ENCODE measurements around the gene SIVA1. TPM values are rescaled to one million over a fixed set of nuclear protein-coding genes. Genes with fewer than 3 reads are reported as not detected.

The SIVA1 gene
- total and polyA plus RNA-seq, 4 donors: 67.5 to 212 (median 128) TPM

DNA sequence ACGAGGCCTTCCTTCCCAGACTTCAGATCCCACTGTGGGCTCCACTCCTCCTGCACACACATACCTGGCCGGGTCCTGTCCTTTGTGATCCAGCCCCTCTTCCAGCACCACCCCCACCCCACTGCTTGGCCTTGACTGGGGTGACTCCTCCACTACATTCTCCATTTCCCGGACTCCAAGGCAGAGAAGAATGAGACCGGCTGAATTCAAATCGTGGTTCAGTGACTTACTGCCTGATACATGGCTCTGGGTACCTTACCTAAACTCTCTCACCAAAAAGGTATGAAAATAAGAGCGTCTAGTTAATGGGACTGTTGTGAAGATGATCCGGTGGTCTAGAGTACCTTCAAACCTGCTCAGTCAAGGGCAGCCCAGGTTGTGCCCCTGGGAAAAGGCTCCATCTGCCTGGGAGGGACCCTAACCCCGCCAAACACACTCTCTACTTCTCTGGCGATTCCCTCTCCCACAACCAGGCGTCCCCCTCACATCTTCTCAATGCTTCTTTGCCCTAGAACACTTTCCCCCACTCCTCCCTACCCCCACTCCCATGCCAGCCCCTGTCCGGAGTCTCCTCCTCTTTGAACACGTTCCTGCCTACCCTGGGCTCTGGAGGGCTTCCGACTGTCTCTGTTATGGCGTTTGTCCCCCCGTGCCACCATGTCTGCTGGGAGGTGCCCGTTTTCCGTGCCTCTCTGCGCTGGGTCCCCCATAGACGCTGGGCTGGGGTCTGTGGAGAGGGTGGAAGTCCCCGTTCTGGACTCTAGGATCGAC is 46.5 kb downstream of the SIVA1 start:
- H3K27ac ChIP-seq (ENCODE audit: low read depth in 1 of 2, low read length in 1 of 2): peak overlapping the region; percentile 84 to 96

GRCh38 chr14:104800015-104800770 is 47.2 kb downstream of the SIVA1 start:
- DNase-seq (peak; percentile 84 to 92 (median 90)), ATAC-seq (ENCODE audit: insufficient read depth, low FRiP score) (peak; percentile 56)
- H3K36me3 ChIP-seq (ENCODE audit: control insufficient read depth in 4 of 4, insufficient read depth in 4 of 4, low read length in 4 of 4): no peaks in the 10 kb centered on the region

More for the DNA sequence above, 46.5 kb downstream of the SIVA1 start:
- ATAC-seq (ENCODE audit: insufficient read depth, low FRiP score): no peak
- H3K36me3 ChIP-seq (ENCODE audit: control insufficient read depth in 4 of 4, insufficient read depth in 4 of 4, low read length in 4 of 4): no peaks in the 10 kb centered on the region
- H3K4me3 ChIP-seq: no peak overlapping the region
- peak overlapping the region; percentile 75 to 81 for H3K9ac ChIP-seq (ENCODE audit: insufficient read depth in 1 of 2, low read length in 2 of 2)
- no peak for TF ChIP-seq CTCF (IDR thresholded peaks at IDR 0.05; ENCODE audit: control extremely low read depth, extremely low read depth)
- DNase-seq: peak; percentile 85 to 89 (median 86)
- H3K4me1 ChIP-seq (ENCODE audit: control insufficient read depth in 5 of 5, insufficient read depth in 5 of 5, low read length in 5 of 5): peaks cover 5 to 37% (median 26%) of the 10 kb centered on the region in 5 donors
- H3K27me3 ChIP-seq (ENCODE audit: control insufficient read depth in 3 of 3, insufficient read depth in 3 of 3, low read length in 2 of 3): no peaks in the 10 kb centered on the region
- WGBS, 2 donors: 39 to 40% methylated on average over 21 of the region's 21 CpGs
- no peaks in the 10 kb centered on the region for H3K9me3 ChIP-seq (ENCODE audit: control insufficient read depth in 4 of 4, insufficient read depth in 3 of 4, low read length in 3 of 4)

DNA sequence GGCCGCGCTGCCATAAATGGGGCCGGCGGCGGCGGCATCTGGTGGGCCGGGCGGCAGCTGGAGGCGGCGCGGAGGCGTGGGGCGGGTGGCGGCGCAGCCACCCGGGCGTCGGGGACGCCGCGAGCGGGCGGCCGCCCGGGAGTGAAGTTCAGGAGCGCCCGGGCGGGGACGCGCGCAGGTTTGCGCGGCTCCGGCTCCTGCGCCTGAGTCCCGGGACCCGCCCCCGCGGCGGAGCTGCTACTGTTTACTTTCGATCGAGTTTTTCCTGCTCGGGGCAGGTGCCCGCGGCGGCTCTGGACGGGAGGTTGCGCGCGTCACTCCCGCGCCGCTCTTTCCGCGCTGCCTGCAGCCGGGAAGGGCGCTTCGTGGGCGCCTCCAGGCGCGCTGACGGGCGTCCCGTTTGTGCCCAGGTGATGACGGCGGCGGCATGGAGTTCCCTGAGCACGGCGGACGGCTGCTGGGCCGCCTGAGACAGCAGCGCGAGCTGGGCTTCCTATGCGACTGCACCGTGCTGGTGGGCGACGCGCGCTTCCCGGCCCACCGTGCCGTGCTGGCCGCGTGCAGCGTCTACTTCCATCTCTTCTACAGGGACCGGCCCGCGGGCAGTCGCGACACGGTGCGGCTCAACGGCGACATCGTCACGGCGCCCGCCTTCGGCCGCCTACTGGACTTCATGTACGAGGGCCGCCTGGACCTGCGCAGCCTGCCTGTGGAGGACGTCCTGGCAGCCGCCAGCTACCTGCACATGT is 48.0 kb downstream of the SIVA1 start, which contains the start of gene ZBTB42:
Gene ZBTB42, plus strand, starts transcription at position 331 of the 749 bp plus-strand sequence. Its CDS starts 97 bp downstream, at position 428.
- H3K36me3 ChIP-seq (ENCODE audit: control insufficient read depth in 4 of 4, insufficient read depth in 4 of 4, low read length in 4 of 4): no peaks in the 10 kb centered on the region
- H3K27me3 ChIP-seq (ENCODE audit: control insufficient read depth in 3 of 3, insufficient read depth in 3 of 3, low read length in 2 of 3): no peaks in the 10 kb centered on the region
- peak within 1 kb of the TSS; percentile 51 for H3K4me3 ChIP-seq
- TF ChIP-seq CTCF (IDR thresholded peaks at IDR 0.05; ENCODE audit: control extremely low read depth, extremely low read depth): no peak
- H3K9ac ChIP-seq (ENCODE audit: insufficient read depth in 1 of 2, low read length in 2 of 2): peak within 1 kb of the TSS; percentile 75 to 81
- DNase-seq (peak; percentile 74 to 86 (median 83)), ATAC-seq (ENCODE audit: insufficient read depth, low FRiP score) (peak; percentile 29)
- peaks cover 5 to 46% (median 31%) of the 10 kb centered on the region in 5 donors for H3K4me1 ChIP-seq (ENCODE audit: control insufficient read depth in 5 of 5, insufficient read depth in 5 of 5, low read length in 5 of 5)
- WGBS, 2 donors: 1 to 2% methylated on average over 84 to 105 of the region's 105 CpGs
- peak within 1 kb of the TSS; percentile 84 to 96 for H3K27ac ChIP-seq (ENCODE audit: low read depth in 1 of 2, low read length in 1 of 2)
- H3K9me3 ChIP-seq (ENCODE audit: control insufficient read depth in 4 of 4, insufficient read depth in 3 of 4, low read length in 3 of 4): no peaks in the 10 kb centered on the region

More at GRCh38 chr14:104800015-104800770, 47.2 kb downstream of the SIVA1 start:
- Histone ChIP-seq H3K9ac (ENCODE audit: insufficient read depth in 1 of 2, low read length in 2 of 2) (peak overlapping the region; percentile 75 to 81), H3K27ac (ENCODE audit: low read depth in 1 of 2, low read length in 1 of 2) (peak overlapping the region; percentile 84 to 96), H3K4me3 (peak overlapping the region; percentile 51), H3K27me3 (ENCODE audit: control insufficient read depth in 3 of 3, insufficient read depth in 3 of 3, low read length in 2 of 3) (no peaks in the 10 kb centered on the region), H3K4me1 (ENCODE audit: control insufficient read depth in 5 of 5, insufficient read depth in 5 of 5, low read length in 5 of 5) (peaks cover 5 to 38% (median 26%) of the 10 kb centered on the region in 5 donors), H3K9me3 (ENCODE audit: control insufficient read depth in 4 of 4, insufficient read depth in 3 of 4, low read length in 3 of 4) (no peaks in the 10 kb centered on the region)
- 2% methylated on average over 37 to 83 of the region's 83 CpGs for WGBS, 2 donors
- no peak for TF ChIP-seq CTCF (IDR thresholded peaks at IDR 0.05; ENCODE audit: control extremely low read depth, extremely low read depth)
